ENCODE measurements around the gene EEPD1. TPM values are rescaled to one million over a fixed set of nuclear protein-coding genes. Genes with fewer than 3 reads are reported as not detected.
A peak's percentile ranks its signal among the peaks of the same experiment; 100 is the strongest.

The EEPD1 gene
- total RNA-seq, 1 experiment from 2014 or later = 5.0 TPM

- Histone ChIP-seq H3K79me2 (ENCODE audit: insufficient read depth, low read length) (no peaks in the 10 kb centered on the region), H4K5ac (ENCODE audit: insufficient read length, low read depth, low read length) (no peak overlapping the region), H2BK15ac (ENCODE audit: low read depth, low read length) (no peak overlapping the region), H3K4ac (ENCODE audit: low read depth, low read length) (no peak overlapping the region), H3K18ac (ENCODE audit: insufficient read length, low read depth, low read length) (no peak overlapping the region), H4K8ac (replicated peaks; ENCODE audit: insufficient read length, low read depth, low read length) (no peak overlapping the region), H2AFZ (ENCODE audit: low read length) (no peak overlapping the region), H3K14ac (ENCODE audit: insufficient read depth, low read length) (no peak overlapping the region), H3K4me1 (ENCODE audit: insufficient read depth, low read length) (peaks cover 34% of the 10 kb centered on the region), H2BK120ac (ENCODE audit: low read depth, low read length, poor library complexity, severe bottlenecking) (no peak overlapping the region), H3K23ac (ENCODE audit: insufficient read length, low read depth, low read length) (no peak overlapping the region), H2AK5ac (ENCODE audit: insufficient read length, low read length) (no peak overlapping the region), H3K23me2 (ENCODE audit: insufficient read length, low read depth, low read length, poor library complexity, severe bottlenecking) (no peaks in the 10 kb centered on the region), H3K56ac (ENCODE audit: insufficient read length, low read depth, low read length) (no peak overlapping the region), H3K27ac (ENCODE audit: insufficient read length, low read depth, low read length) (no peak overlapping the region), H3K4me2 (ENCODE audit: insufficient read depth, insufficient read length, low read length) (no peak overlapping the region), H2BK12ac (ENCODE audit: insufficient read length, low read depth, low read length) (no peak overlapping the region), H2BK20ac (ENCODE audit: low read depth, low read length, poor library complexity, severe bottlenecking) (no peak overlapping the region), H3K27me3 (ENCODE audit: insufficient read depth, low read length) (no peaks in the 10 kb centered on the region), H3K79me1 (ENCODE audit: insufficient read depth, low read depth, low read length, poor library complexity, severe bottlenecking) (no peaks in the 10 kb centered on the region), H4K91ac (ENCODE audit: insufficient read length, low read depth, low read length) (no peak overlapping the region), H3K9me3 (ENCODE audit: control insufficient read depth, low read depth, low read length) (no peaks in the 10 kb centered on the region), H2BK5ac (ENCODE audit: insufficient read length, low read length) (no peak overlapping the region), H4K20me1 (ENCODE audit: control insufficient read depth, insufficient read depth, insufficient read length) (no peaks in the 10 kb centered on the region), H3T11ph (ENCODE audit: low read length) (no peak overlapping the region), H3K9ac (ENCODE audit: extremely low read depth, insufficient read length, low read length) (no peak overlapping the region)
- no peaks in the 10 kb centered on the region; a peak in 1 of 7 replicates for H3K36me3 Mint-ChIP-seq (ENCODE audit: insufficient read depth in 1 of 3, low read depth in 3 of 3)
- WGBS (ENCODE audit: extremely low coverage, insufficient read length, low lambda C conversion rate) = no CpG with 5 or more reads among the region's 7 CpGs
- no peak for DNase-seq
- peaks cover 4% of the 10 kb centered on the region for H3K27me3 Mint-ChIP-seq (ENCODE audit: low read depth)
- H3K4me3 Mint-ChIP-seq = peak overlapping the region in 1 of 2 experiments; percentile 72; a peak in 3 of 5 replicates
- TF ChIP-seq, protein P1, sequence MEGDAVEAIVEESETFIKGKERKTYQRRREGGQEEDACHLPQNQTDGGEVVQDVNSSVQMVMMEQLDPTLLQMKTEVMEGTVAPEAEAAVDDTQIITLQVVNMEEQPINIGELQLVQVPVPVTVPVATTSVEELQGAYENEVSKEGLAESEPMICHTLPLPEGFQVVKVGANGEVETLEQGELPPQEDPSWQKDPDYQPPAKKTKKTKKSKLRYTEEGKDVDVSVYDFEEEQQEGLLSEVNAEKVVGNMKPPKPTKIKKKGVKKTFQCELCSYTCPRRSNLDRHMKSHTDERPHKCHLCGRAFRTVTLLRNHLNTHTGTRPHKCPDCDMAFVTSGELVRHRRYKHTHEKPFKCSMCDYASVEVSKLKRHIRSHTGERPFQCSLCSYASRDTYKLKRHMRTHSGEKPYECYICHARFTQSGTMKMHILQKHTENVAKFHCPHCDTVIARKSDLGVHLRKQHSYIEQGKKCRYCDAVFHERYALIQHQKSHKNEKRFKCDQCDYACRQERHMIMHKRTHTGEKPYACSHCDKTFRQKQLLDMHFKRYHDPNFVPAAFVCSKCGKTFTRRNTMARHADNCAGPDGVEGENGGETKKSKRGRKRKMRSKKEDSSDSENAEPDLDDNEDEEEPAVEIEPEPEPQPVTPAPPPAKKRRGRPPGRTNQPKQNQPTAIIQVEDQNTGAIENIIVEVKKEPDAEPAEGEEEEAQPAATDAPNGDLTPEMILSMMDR (conservative IDR thresholded peaks at IDR 0.05) = no peak
- H3K4me1 Mint-ChIP-seq = peaks cover 85 to 88% of the 10 kb centered on the region in 2 experiments
- H3K27ac Mint-ChIP-seq = peak overlapping the region; percentile 78 to 96 (median 94)
- no peaks in the 10 kb centered on the region; a peak in 1 of 5 replicates for H3K9me3 Mint-ChIP-seq
These were observed 125.6 kb downstream of the EEPD1 start for GRCh38 chr7:36278620-36279172.

All from H9 (cell line).